ENCODE measurements around the gene TTLL5. TPM values are rescaled to one million over a fixed set of nuclear protein-coding genes. Genes with fewer than 3 reads are reported as not detected.

TTLL5 gene
- total RNA-seq, 3 donors from 2014 or later, result 30.8 to 51.0 (median 32.8) TPM

- no peak for TF ChIP-seq CTCF (IDR thresholded peaks at IDR 0.05)
- Histone ChIP-seq H3K4me3 (no peak overlapping the region), H3K4me1 (ENCODE audit: low read depth) (no peaks in the 10 kb centered on the region), H3K36me3 (ENCODE audit: low read depth) (no peaks in the 10 kb centered on the region), H3K9me3 (no peaks in the 10 kb centered on the region)
- intact Hi-C loops (cut with DNase I, micrococcal nuclease), result loop anchor here in 1 of 2 donors (2.0 kb wide), 1 partner anchor 78 kb away; no protein-coding TSS in a partner anchor
- ATAC-seq (no peak), DNase-seq (no peak)
Measured at GRCh38 chr14:75655235-75655634, 5.8 kb upstream of the TTLL5 start.

- peaks cover 4% of the 10 kb centered on the region for H3K4me1 ChIP-seq (ENCODE audit: low read depth)
- no peak overlapping the region for H3K4me3 ChIP-seq
- TF ChIP-seq CTCF (IDR thresholded peaks at IDR 0.05), result no peak
- ATAC-seq (no peak), DNase-seq (no peak)
- no peaks in the 10 kb centered on the region for H3K36me3 ChIP-seq (ENCODE audit: low read depth)
- intact Hi-C loops (cut with DNase I, micrococcal nuclease), result no loop called here
- no peaks in the 10 kb centered on the region for H3K9me3 ChIP-seq
Measured at GRCh38 chr14:75657331-75657730, 3.7 kb upstream of the TTLL5 start.

- ATAC-seq (no peak), DNase-seq (no peak)
- no peak for TF ChIP-seq CTCF (IDR thresholded peaks at IDR 0.05)
- Histone ChIP-seq H3K4me1 (ENCODE audit: low read depth) (peaks cover 4% of the 10 kb centered on the region), H3K4me3 (no peak overlapping the region), H3K36me3 (ENCODE audit: low read depth) (no peaks in the 10 kb centered on the region), H3K9me3 (no peaks in the 10 kb centered on the region)
- intact Hi-C loops (cut with DNase I, micrococcal nuclease), result no loop called here
Measured at GRCh38 chr14:75658957-75659356, 2.1 kb upstream of the TTLL5 start.

GRCh38 chr14:75660238-75660629, 812 bp upstream of the TTLL5 start:
- Histone ChIP-seq H3K36me3 (ENCODE audit: low read depth) (no peaks in the 10 kb centered on the region), H3K4me1 (ENCODE audit: low read depth) (peaks cover 4% of the 10 kb centered on the region), H3K9me3 (no peaks in the 10 kb centered on the region), H3K4me3 (peak overlapping the region; percentile 70)
- no peak for TF ChIP-seq CTCF (IDR thresholded peaks at IDR 0.05)
- intact Hi-C loops (cut with DNase I, micrococcal nuclease), result no loop called here
- no peak for DNase-seq
- ATAC-seq, result no peak

- no peak for DNase-seq
- peaks cover 4% of the 10 kb centered on the region for H3K4me1 ChIP-seq (ENCODE audit: low read depth)
- no peak for TF ChIP-seq CTCF (IDR thresholded peaks at IDR 0.05)
- H3K4me3 ChIP-seq, result peak overlapping the region; percentile 70
- ATAC-seq, result peak; percentile 25
- no peaks in the 10 kb centered on the region for H3K9me3 ChIP-seq
- no peaks in the 10 kb centered on the region for H3K36me3 ChIP-seq (ENCODE audit: low read depth)
- intact Hi-C loops (cut with DNase I, micrococcal nuclease), result no loop called here
Measured at GRCh38 chr14:75661499-75661814, 411 bp downstream of the TTLL5 start.

GRCh38 chr14:75662966-75663365, 1.9 kb downstream of the TTLL5 start:
- no peak for DNase-seq
- no peak for ATAC-seq
- H3K9me3 ChIP-seq, result no peaks in the 10 kb centered on the region
- H3K36me3 ChIP-seq (ENCODE audit: low read depth), result no peaks in the 10 kb centered on the region
- H3K4me1 ChIP-seq (ENCODE audit: low read depth), result peaks cover 4% of the 10 kb centered on the region
- intact Hi-C loops (cut with DNase I, micrococcal nuclease), result no loop called here
- no peak for TF ChIP-seq CTCF (IDR thresholded peaks at IDR 0.05)
- no peak overlapping the region for H3K4me3 ChIP-seq
